GM12878 (cell line): Measurements from ENCODE around the gene SBF2.

Experiments used
- CEBPB ChIP-seq, 2 experiments: fragments of 150-350 bp in 1 of 2; IDR thresholded peaks; 2 replicates each; pipeline ENCODE4 v1.6.1; 2012 to 2014; ENCODE audit warnings: low read depth in 2 of 2, low read length in 2 of 2, borderline replicate concordance in 1 of 2, inconsistent platforms in 1 of 2
- TF ChIP-seq, protein P1 (sequence below), 3 experiments: IDR thresholded peaks in 2 of 3; conservative IDR thresholded peaks in 1 of 3; 2 replicates each; pipeline ENCODE4 v1.5.1; 2011; ENCODE audit warnings: low read depth in 3 of 3, low read length in 3 of 3, mild to moderate bottlenecking in 3 of 3, control low read depth in 2 of 3, moderate library complexity in 2 of 3, inconsistent platforms in 1 of 3, mixed read lengths in 1 of 3; ENCODE audit not compliant: control insufficient read depth in 2 of 3, insufficient read depth in 1 of 3; ENCODE audit errors: extremely low read depth in 1 of 3

DNA sequence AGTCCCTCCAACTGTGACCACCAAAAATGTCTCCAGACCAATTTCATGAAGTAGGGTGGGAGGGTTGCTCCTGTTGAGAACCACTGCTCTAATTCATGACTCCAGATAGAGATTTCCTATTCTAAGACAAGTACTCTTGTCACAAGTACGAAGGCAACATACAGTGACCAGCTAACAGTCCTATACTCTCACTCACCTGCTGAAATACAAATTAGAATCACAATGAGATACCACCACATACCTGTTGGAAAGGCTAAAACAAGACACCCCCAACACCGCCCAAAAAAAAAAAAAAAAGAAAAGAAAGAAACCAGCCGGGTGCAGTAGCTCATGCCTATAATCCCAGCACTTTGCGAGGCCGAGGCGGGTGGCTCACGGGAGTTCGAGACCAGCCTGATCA, 319.6 kb downstream of the SBF2 start:
- TF ChIP-seq, protein P1, sequence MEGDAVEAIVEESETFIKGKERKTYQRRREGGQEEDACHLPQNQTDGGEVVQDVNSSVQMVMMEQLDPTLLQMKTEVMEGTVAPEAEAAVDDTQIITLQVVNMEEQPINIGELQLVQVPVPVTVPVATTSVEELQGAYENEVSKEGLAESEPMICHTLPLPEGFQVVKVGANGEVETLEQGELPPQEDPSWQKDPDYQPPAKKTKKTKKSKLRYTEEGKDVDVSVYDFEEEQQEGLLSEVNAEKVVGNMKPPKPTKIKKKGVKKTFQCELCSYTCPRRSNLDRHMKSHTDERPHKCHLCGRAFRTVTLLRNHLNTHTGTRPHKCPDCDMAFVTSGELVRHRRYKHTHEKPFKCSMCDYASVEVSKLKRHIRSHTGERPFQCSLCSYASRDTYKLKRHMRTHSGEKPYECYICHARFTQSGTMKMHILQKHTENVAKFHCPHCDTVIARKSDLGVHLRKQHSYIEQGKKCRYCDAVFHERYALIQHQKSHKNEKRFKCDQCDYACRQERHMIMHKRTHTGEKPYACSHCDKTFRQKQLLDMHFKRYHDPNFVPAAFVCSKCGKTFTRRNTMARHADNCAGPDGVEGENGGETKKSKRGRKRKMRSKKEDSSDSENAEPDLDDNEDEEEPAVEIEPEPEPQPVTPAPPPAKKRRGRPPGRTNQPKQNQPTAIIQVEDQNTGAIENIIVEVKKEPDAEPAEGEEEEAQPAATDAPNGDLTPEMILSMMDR (IDR thresholded peaks at IDR 0.05 in 2 of 3, conservative IDR thresholded peaks at IDR 0.05 in 1 of 3; ENCODE audit: control insufficient read depth in 2 of 3, extremely low read depth in 1 of 3, insufficient read depth in 1 of 3, low read depth in 3 of 3, low read length in 3 of 3), result no peak
- no peak for TF ChIP-seq CEBPB (IDR thresholded peaks at IDR 0.05; ENCODE audit: borderline replicate concordance in 1 of 2, low read depth in 2 of 2, low read length in 2 of 2)
